Chondrocyte (in vitro differentiated cells): ENCODE data around the gene ESRRG. TPM values are rescaled to one million over a fixed set of nuclear protein-coding genes. Genes with fewer than 3 reads are reported as not detected.

ENCODE experiments used
- DNase-seq: peaks from one replicate; pipeline ENCODE4 v3.0.0; 2021; ENCODE audit warnings: mixed read lengths, low spot score
- H3K27ac Mint-ChIP-seq: one replicate; pipeline ENCODE4 v1.8.0; 2021; ENCODE audit warnings: mild to moderate bottlenecking, moderate library complexity, mixed read lengths; ENCODE audit not compliant: unreplicated experiment
- H3K27me3 Mint-ChIP-seq: 2 replicates; pipeline ENCODE4 v1.8.0; 2021; ENCODE audit warnings: low read depth, mixed read lengths
- H3K36me3 Mint-ChIP-seq: 2 replicates; pipeline ENCODE4 v1.8.0; 2021; ENCODE audit warnings: low read depth, mixed read lengths
- H3K4me1 Mint-ChIP-seq: 2 replicates; pipeline ENCODE4 v1.8.0; 2021; ENCODE audit warnings: low read depth, mild to moderate bottlenecking, mixed read lengths
- H3K4me3 Mint-ChIP-seq: one replicate; pipeline ENCODE4 v1.8.0; 2021; ENCODE audit warnings: mild to moderate bottlenecking, moderate library complexity, mixed read lengths; ENCODE audit not compliant: unreplicated experiment
- H3K9me3 Mint-ChIP-seq: 2 replicates; pipeline ENCODE4 v1.8.0; 2021; ENCODE audit warnings: low read depth, mixed read lengths
- total RNA-seq: library from RNA; stranded (reverse); gene quantifications from 3 replicates; pipeline ENCODE4 v1.2.1, GENCODE V29; 2021
- TF ChIP-seq, protein P1 (sequence below): fragments of 200-600 bp; sonication (generic); IDR thresholded peaks from 2 replicates; pipeline ENCODE4 v1.5.0; 2021; ENCODE audit warnings: antibody characterized with exemption, mild to moderate bottlenecking, moderate library complexity

The ESRRG gene
- total RNA-seq, 1 donor from 2014 or later = not detected

DNA sequence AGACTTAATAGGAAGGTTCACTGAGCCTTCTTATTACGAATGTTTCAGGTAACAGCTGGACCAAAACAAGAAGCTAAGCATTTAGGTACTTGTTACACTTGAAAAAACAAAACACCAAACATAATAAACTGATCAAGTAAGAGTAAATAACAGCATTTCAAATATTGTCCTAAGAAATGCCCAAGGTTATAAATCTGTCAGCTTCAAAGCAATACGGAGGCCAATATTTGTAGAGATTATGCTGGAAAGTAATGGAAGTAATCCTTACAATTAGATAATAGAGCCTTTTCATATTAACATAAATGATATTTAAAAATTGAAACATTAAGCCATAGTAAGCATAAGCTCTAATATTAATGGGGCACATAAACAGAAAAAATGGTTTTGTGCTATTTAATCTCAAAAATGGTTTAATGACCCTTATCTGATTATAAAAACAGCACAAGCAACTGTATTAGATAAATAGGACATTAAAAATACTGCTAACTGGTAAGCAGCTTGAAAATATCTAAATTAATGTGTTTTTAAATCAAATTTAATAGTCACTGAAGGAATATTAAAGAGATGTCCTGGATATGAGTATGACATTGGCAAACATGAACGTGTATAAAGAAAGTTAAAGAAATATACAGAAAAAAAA lies 256.9 kb downstream of the ESRRG start:
- Mint-ChIP-seq H3K27me3 (peaks cover 9% of the 10 kb centered on the region), H3K27ac (no peak overlapping the region), H3K9me3 (no peaks in the 10 kb centered on the region), H3K4me3 (no peak overlapping the region), H3K36me3 (no peaks in the 10 kb centered on the region), H3K4me1 (peaks cover 30% of the 10 kb centered on the region)
- DNase-seq = no peak
- TF ChIP-seq, protein P1, sequence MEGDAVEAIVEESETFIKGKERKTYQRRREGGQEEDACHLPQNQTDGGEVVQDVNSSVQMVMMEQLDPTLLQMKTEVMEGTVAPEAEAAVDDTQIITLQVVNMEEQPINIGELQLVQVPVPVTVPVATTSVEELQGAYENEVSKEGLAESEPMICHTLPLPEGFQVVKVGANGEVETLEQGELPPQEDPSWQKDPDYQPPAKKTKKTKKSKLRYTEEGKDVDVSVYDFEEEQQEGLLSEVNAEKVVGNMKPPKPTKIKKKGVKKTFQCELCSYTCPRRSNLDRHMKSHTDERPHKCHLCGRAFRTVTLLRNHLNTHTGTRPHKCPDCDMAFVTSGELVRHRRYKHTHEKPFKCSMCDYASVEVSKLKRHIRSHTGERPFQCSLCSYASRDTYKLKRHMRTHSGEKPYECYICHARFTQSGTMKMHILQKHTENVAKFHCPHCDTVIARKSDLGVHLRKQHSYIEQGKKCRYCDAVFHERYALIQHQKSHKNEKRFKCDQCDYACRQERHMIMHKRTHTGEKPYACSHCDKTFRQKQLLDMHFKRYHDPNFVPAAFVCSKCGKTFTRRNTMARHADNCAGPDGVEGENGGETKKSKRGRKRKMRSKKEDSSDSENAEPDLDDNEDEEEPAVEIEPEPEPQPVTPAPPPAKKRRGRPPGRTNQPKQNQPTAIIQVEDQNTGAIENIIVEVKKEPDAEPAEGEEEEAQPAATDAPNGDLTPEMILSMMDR = no peak

DNA sequence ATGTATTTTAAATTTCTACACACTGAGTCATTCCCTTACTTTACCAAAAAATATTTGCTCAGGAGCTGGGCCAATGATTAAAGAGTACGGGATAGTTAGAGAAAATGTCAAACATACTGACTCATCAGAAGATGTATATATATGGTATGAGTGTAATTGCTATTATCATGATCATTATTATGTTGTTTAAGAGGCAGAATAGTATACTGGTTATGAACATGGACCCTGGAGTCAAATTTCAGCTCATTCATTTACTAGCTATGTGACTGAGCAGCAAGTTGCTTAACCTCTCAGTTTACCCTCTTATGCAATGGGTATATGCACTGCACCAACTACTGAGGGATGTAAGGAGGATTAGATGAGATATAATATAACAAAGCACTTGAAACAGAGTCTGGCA lies 258.7 kb downstream of the ESRRG start:
- Mint-ChIP-seq H3K27ac (no peak overlapping the region), H3K4me3 (no peak overlapping the region), H3K9me3 (no peaks in the 10 kb centered on the region), H3K4me1 (peaks cover 30% of the 10 kb centered on the region), H3K27me3 (peaks cover 4% of the 10 kb centered on the region), H3K36me3 (no peaks in the 10 kb centered on the region)
- TF ChIP-seq, protein P1 = no peak
- no peak for DNase-seq

DNA sequence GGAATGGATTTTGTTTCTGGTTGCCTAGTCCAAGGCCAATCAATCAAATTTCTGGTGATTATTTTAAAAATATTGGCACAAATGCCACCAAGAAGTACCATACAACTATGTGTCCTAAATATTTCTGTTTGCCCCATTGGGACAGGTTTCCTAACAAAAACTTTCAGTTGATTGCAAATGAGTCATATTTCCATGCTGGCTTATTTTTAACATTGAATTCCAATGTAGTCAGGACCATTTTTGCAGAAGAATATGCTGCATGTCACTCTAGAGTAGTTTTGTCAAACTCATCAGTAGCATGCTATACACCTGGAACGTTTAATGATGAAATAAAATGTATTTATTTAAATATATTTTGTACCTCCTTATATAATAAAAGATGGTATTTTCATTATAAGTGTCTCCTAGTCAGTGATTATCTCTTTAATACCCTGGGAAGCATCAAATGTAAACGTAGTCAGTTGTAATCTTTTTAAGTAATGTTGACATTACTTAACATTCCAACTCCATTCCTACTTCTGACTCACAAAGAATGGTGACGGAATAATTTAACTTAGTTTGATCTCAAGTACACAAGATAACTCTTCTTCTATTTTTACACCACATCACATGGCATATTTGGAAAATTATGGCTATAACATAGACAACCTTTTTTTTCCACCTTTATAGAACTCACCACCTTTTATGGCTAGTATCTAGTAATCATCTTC lies 261.0 kb downstream of the ESRRG start:
- Mint-ChIP-seq H3K27ac (no peak overlapping the region), H3K4me3 (no peak overlapping the region), H3K4me1 (peaks cover 43% of the 10 kb centered on the region), H3K36me3 (no peaks in the 10 kb centered on the region), H3K27me3 (no peaks in the 10 kb centered on the region), H3K9me3 (no peaks in the 10 kb centered on the region)
- TF ChIP-seq, protein P1 = no peak
- no peak for DNase-seq

DNA sequence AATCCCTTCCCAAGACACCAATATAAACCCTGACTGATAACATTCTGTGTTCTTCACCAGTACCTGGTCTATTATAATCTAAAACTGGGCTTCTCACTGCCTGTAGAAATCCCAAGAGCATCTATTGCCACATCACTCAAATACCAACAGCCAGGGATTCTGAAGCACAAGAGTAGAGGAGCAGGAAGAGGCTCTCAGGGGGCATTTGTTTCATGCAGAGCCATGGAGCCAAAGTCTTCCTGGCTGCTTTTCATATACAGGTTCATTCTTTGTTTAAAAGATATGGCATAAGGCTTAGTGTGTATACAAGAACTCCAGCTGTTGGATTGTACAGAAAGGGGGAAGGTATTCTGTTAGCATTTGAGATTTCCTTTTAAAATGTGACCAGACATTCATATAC lies 261.8 kb downstream of the ESRRG start:
- no peaks in the 10 kb centered on the region for H3K9me3 Mint-ChIP-seq
- peaks cover 51% of the 10 kb centered on the region for H3K4me1 Mint-ChIP-seq
- DNase-seq = no peak
- TF ChIP-seq, protein P1 = no peak
- no peak overlapping the region for H3K27ac Mint-ChIP-seq
- H3K36me3 Mint-ChIP-seq = no peaks in the 10 kb centered on the region
- no peak overlapping the region for H3K4me3 Mint-ChIP-seq
- no peaks in the 10 kb centered on the region for H3K27me3 Mint-ChIP-seq

DNA sequence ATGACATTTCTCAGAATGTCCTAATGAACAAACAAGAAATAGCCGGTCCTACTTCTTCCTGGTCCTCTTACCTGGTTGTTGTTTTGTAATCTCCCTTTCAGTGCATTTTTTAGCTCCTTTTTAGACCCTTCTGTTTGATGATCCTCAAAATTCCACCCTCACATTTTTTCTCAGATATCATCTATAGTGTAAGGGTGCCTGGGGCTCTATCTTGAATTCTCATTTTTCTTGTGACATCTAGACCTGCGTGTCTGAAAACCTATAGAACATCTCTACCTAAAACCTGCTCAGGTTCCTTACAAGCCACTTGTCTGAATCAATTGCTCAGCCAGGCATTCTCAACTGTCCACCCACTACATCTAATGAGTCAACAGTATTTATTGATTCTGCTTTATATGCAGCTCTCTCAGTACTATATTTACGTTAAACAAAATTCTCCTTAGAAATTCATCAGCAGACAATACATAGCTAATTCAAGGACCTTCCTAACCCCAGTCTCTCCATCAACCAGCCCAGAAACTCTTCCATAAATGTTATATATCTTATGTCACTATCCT lies 263.5 kb downstream of the ESRRG start:
- Mint-ChIP-seq H3K27ac (no peak overlapping the region), H3K4me1 (peaks cover 55% of the 10 kb centered on the region), H3K9me3 (no peaks in the 10 kb centered on the region), H3K27me3 (no peaks in the 10 kb centered on the region), H3K36me3 (no peaks in the 10 kb centered on the region), H3K4me3 (no peak overlapping the region)
- DNase-seq = no peak
- TF ChIP-seq, protein P1 = no peak
